Ecto neural progenitor cell (in vitro differentiated cells): Measurements from ENCODE around the gene NPTX1.
"Not testable (repeated sequence)": the region's sequence is repeated elsewhere in the genome, so short reads cannot be mapped to it uniquely, and the experiment has no call there.

Source experiments
- DNase-seq: peaks from one replicate; pipeline ENCODE4 v3.0.0-alpha.2; 2018; ENCODE audit warnings: low spot score

The NPTX1 gene

GRCh38 chr17:80475910-80476876 is at the start of gene NPTX1:
Gene NPTX1 (minus strand): TSS chr17:80476607. CDS start chr17:80476446, 161 bp downstream.
- peak; percentile 67 for DNase-seq

- DNase-seq, result no peak
Measured at GRCh38 chr17:80523956-80524712, 47.7 kb upstream of the NPTX1 start.

- no peak for DNase-seq
Measured at GRCh38 chr17:80523054-80523744, 46.8 kb upstream of the NPTX1 start.

- DNase-seq, result no peak
Measured at GRCh38 chr17:80520810-80521455, 44.5 kb upstream of the NPTX1 start.

GRCh38 chr17:80519091-80519781 is 42.8 kb upstream of the NPTX1 start:
- no peak for DNase-seq

- no peak for DNase-seq
Measured at GRCh38 chr17:80518392-80518791, 42.0 kb upstream of the NPTX1 start.

- no peak for DNase-seq
Measured at GRCh38 chr17:80517641-80518040, 41.2 kb upstream of the NPTX1 start.

- DNase-seq, result no peak
Measured at GRCh38 chr17:80516171-80516932, 39.9 kb upstream of the NPTX1 start.

GRCh38 chr17:80513892-80514291 is 37.5 kb upstream of the NPTX1 start:
- DNase-seq, result no peak

- DNase-seq, result no peak
Measured at GRCh38 chr17:80513201-80513600, 36.8 kb upstream of the NPTX1 start.

- DNase-seq, result no peak
Measured at GRCh38 chr17:80512233-80512632, 35.8 kb upstream of the NPTX1 start.

GRCh38 chr17:80511222-80512180 is 35.1 kb upstream of the NPTX1 start:
- DNase-seq, result no peak

- DNase-seq, result no peak
Measured at GRCh38 chr17:80510772-80511171, 34.4 kb upstream of the NPTX1 start.

- DNase-seq, result no peak
Measured at GRCh38 chr17:80510132-80510531, 33.7 kb upstream of the NPTX1 start.

- no peak for DNase-seq
Measured at GRCh38 chr17:80509311-80509710, 32.9 kb upstream of the NPTX1 start.

- no peak for DNase-seq
Measured at GRCh38 chr17:80507965-80508364, 31.6 kb upstream of the NPTX1 start.

- not testable (repeated sequence) for DNase-seq
Measured at GRCh38 chr17:80507177-80507576, 30.8 kb upstream of the NPTX1 start.

GRCh38 chr17:80504686-80505413 is 28.4 kb upstream of the NPTX1 start:
- no peak for DNase-seq

- DNase-seq, result no peak
Measured at GRCh38 chr17:80503921-80504320, 27.5 kb upstream of the NPTX1 start.
